Brain microvascular endothelial cell (primary cell): ENCODE results near the gene ACAP3.
A peak's percentile ranks its signal among the peaks of the same experiment; 100 is the strongest.

Source experiments
- DNase-seq: peaks from one replicate; pipeline ENCODE4 v3.0.0-alpha.2; 2020
- H3K27ac ChIP-seq: fragments of 250-450 bp; sonication (Bioruptor Pico); 2 replicates; pipeline ENCODE4 v1.5.1; 2020; ENCODE audit warnings: mild to moderate bottlenecking, moderate library complexity
- H3K27me3 ChIP-seq: fragments of 250-450 bp; sonication (Bioruptor Pico); replicated peaks from 2 replicates; pipeline ENCODE4 v1.5.1; 2020; ENCODE audit warnings: mild to moderate bottlenecking
- H3K36me3 ChIP-seq: fragments of 250-450 bp; sonication (Bioruptor Pico); replicated peaks from 2 replicates; pipeline ENCODE4 v1.5.1; 2020; ENCODE audit warnings: mild to moderate bottlenecking
- H3K4me3 ChIP-seq: 2 replicates; pipeline ENCODE4 v1.5.1; 2011; ENCODE audit warnings: low read depth, mild to moderate bottlenecking, control low read depth, low read length, moderate library complexity
- in situ Hi-C: cut with HindIII; loops from 2 replicates; pipeline ENCODE4 v1.10.0; 2017; ENCODE audit warnings: low sequenced_read_pairs, low pct_ligation_motif_present
- TF ChIP-seq, protein P1 (sequence below): IDR thresholded peaks from 2 replicates; pipeline ENCODE4 v1.5.1; 2011; ENCODE audit warnings: low read depth, mild to moderate bottlenecking, moderate library complexity, low read length, control low read depth, inconsistent platforms; ENCODE audit errors: missing control alignments

The ACAP3 gene

GRCh38 chr1:1285102-1285571, 22.6 kb downstream of the ACAP3 start:
- H3K4me3 ChIP-seq, result no peak overlapping the region
- no peaks in the 10 kb centered on the region for H3K36me3 ChIP-seq
- H3K27me3 ChIP-seq, result no peaks in the 10 kb centered on the region
- in situ Hi-C loops, result no loop called here
- no peak overlapping the region for H3K27ac ChIP-seq
- TF ChIP-seq, protein P1, sequence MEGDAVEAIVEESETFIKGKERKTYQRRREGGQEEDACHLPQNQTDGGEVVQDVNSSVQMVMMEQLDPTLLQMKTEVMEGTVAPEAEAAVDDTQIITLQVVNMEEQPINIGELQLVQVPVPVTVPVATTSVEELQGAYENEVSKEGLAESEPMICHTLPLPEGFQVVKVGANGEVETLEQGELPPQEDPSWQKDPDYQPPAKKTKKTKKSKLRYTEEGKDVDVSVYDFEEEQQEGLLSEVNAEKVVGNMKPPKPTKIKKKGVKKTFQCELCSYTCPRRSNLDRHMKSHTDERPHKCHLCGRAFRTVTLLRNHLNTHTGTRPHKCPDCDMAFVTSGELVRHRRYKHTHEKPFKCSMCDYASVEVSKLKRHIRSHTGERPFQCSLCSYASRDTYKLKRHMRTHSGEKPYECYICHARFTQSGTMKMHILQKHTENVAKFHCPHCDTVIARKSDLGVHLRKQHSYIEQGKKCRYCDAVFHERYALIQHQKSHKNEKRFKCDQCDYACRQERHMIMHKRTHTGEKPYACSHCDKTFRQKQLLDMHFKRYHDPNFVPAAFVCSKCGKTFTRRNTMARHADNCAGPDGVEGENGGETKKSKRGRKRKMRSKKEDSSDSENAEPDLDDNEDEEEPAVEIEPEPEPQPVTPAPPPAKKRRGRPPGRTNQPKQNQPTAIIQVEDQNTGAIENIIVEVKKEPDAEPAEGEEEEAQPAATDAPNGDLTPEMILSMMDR, result no peak
- no peak for DNase-seq

GRCh38 chr1:1284221-1285101, 23.3 kb downstream of the ACAP3 start:
- Histone ChIP-seq H3K4me3 (no peak overlapping the region), H3K27me3 (no peaks in the 10 kb centered on the region), H3K27ac (no peak overlapping the region), H3K36me3 (no peaks in the 10 kb centered on the region)
- no peak for DNase-seq
- in situ Hi-C loops, result no loop called here
- TF ChIP-seq, protein P1, result no peak

- Histone ChIP-seq H3K4me3 (no peak overlapping the region), H3K27ac (no peak overlapping the region), H3K36me3 (no peaks in the 10 kb centered on the region), H3K27me3 (no peaks in the 10 kb centered on the region)
- TF ChIP-seq, protein P1, result peak; percentile 15
- no peak for DNase-seq
- in situ Hi-C loops, result no loop called here
Measured at GRCh38 chr1:1283821-1284220, 23.9 kb downstream of the ACAP3 start.

GRCh38 chr1:1282998-1283397, 24.7 kb downstream of the ACAP3 start:
- TF ChIP-seq, protein P1, result no peak
- no peak overlapping the region for H3K27ac ChIP-seq
- no peak overlapping the region for H3K4me3 ChIP-seq
- no peaks in the 10 kb centered on the region for H3K27me3 ChIP-seq
- H3K36me3 ChIP-seq, result no peaks in the 10 kb centered on the region
- DNase-seq, result peak; percentile 37
- in situ Hi-C loops, result no loop called here

DNA sequence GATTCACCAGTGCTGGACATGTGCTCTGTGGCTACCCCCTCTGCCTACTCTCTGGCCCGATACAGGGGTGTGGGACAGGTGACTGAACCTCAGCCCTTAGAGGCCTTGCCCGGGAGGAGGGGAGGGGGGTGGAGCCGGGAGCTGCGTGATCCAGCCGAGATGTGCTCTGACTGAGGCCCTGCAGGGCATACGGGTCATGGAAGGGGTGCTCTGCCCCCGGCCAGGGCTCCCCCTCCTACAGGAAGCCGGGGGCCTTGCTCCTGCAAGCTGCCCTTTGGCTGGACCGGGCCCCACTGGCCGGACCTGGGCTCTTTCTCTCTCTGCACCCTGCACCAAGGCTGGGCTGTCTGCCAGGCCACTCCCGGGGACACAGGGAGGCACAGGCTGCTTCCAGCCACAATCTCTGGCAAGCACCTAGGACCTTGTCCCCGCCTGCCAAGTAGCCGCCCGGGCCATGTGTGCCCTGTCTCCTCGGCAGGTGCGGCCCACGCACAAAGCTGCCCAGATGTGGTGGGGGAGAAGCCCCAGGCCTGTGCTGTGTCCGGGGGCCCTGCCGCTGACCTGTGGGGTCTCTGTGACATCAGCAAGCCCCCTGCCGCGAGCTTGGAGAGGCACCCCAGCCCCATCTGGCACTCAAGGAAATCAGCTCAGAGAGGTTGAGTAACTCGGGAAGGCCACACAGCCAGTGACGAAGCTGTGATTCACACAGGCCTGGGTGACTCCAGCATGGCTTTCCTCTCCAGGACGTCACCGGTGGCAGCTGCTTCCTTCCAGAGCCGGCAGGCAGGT, 26.0 kb downstream of the ACAP3 start:
- no peak overlapping the region for H3K27ac ChIP-seq

More for the DNA sequence above, 26.0 kb downstream of the ACAP3 start:
- TF ChIP-seq, protein P1, result no peak
- in situ Hi-C loops, result no loop called here
- DNase-seq, result peak; percentile 57
- no peak overlapping the region for H3K4me3 ChIP-seq
- no peaks in the 10 kb centered on the region for H3K36me3 ChIP-seq
- no peaks in the 10 kb centered on the region for H3K27me3 ChIP-seq
